ENCODE data around the gene ST8SIA4.

GRCh38 chr5:100900796-100901781, 2.0 kb downstream of the ST8SIA4 start:
- TF ChIP-seq YY1 (IDR thresholded peaks at IDR 0.05; ENCODE audit: insufficient read depth, insufficient read length), result no peak
- no peak for TF ChIP-seq SUZ12 (IDR thresholded peaks at IDR 0.05; ENCODE audit: extremely low read depth, insufficient read depth, insufficient read length)
- TF ChIP-seq ZNF274 (IDR thresholded peaks at IDR 0.05; ENCODE audit: low read depth, low read length), result no peak

Data from NT2/D1 (cell line).